GM19023 (cell line): ENCODE measurements around the gene ZNF485.
"Not testable (repeated sequence)": the region's sequence is repeated elsewhere in the genome, so short reads cannot be mapped to it uniquely, and the experiment has no call there.

Source experiments
- ATAC-seq: cut with Tn5 transposase; IDR thresholded peaks from one replicate; pipeline ENCODE4 v1.9.1; 2021; ENCODE audit warnings: mild to moderate bottlenecking, moderate library complexity; ENCODE audit not compliant: unreplicated experiment

Gene ZNF485

GRCh38 chr10:43606323-43607198 lies at the start of gene ZNF485:
ZNF485 (plus strand) TSS chr10:43606438; CDS start chr10:43607051, 613 bp downstream.
- ATAC-seq, result peak; percentile 100

- ATAC-seq, result no peak
These were observed 49.0 kb upstream of the ZNF485 start for GRCh38 chr10:43557214-43557613.

GRCh38 chr10:43569681-43570080 lies 36.6 kb upstream of the ZNF485 start:
- ATAC-seq, result no peak

- no peak for ATAC-seq
These were observed 35.3 kb upstream of the ZNF485 start for GRCh38 chr10:43570971-43571370.

- ATAC-seq, result no peak
These were observed 32.8 kb upstream of the ZNF485 start for GRCh38 chr10:43573250-43574000.

- peak; percentile 96 for ATAC-seq
These were observed 32.0 kb upstream of the ZNF485 start, which contains the start of gene ZNF239 for GRCh38 chr10:43574001-43574892. ZNF239 (minus strand) TSS chr10:43574616; CDS start chr10:43558079, 16,537 bp downstream.

- no peak for ATAC-seq
These were observed 31.3 kb upstream of the ZNF485 start for GRCh38 chr10:43574906-43575305.

GRCh38 chr10:43576062-43576461 lies 30.2 kb upstream of the ZNF485 start:
- no peak for ATAC-seq

GRCh38 chr10:43576580-43576979 lies 29.7 kb upstream of the ZNF485 start:
- no peak for ATAC-seq

- ATAC-seq, result no peak
These were observed 22.2 kb upstream of the ZNF485 start for GRCh38 chr10:43584051-43584450.

GRCh38 chr10:43585046-43585445 lies 21.2 kb upstream of the ZNF485 start:
- ATAC-seq, result no peak

GRCh38 chr10:43585981-43586729 lies 20.1 kb upstream of the ZNF485 start:
- ATAC-seq, result no peak

GRCh38 chr10:43586730-43587115 lies 19.5 kb upstream of the ZNF485 start:
- not testable (repeated sequence) for ATAC-seq

- ATAC-seq, result no peak
These were observed 14.8 kb upstream of the ZNF485 start for GRCh38 chr10:43591303-43591904.

GRCh38 chr10:43594944-43595589 lies 11.2 kb upstream of the ZNF485 start:
- peak; percentile 95 for ATAC-seq

- peak; percentile 37 for ATAC-seq
These were observed 10.4 kb upstream of the ZNF485 start for GRCh38 chr10:43595739-43596298.

- ATAC-seq, result no peak
These were observed 9.7 kb upstream of the ZNF485 start for GRCh38 chr10:43596546-43596945.

- ATAC-seq, result no peak
These were observed 7.8 kb upstream of the ZNF485 start for GRCh38 chr10:43598446-43598845.

GRCh38 chr10:43599333-43599732 lies 6.9 kb upstream of the ZNF485 start:
- ATAC-seq, result no peak
